H1 (cell line): ENCODE measurements around the gene EXTL2. TPM values are rescaled to one million over a fixed set of nuclear protein-coding genes. Genes with fewer than 3 reads are reported as not detected.

Experiments used
- CTCF ChIA-PET: fragments of 300-600 bp; sonication (Branson Sonifier 250); formaldehyde crosslinking; loops from one replicate; lab custom pipeline; 2021; ENCODE audit not compliant: partially characterized antibody; lab: Charles Lee
- POLR2A ChIA-PET: fragments of 300-600 bp; sonication (Branson Sonifier 250); formaldehyde crosslinking; loops from one replicate; lab custom pipeline; 2021; ENCODE audit warnings: inconsistent platforms; ENCODE audit not compliant: partially characterized antibody; lab: Charles Lee
- DNase-seq, 2 experiments: peaks; one replicate each; pipeline versions ENCODE4 v3.0.0 to v3.0.0-alpha.2; 2010 to 2022; ENCODE audit warnings: low spot score in 2 of 2, low read depth in 1 of 2, mixed read lengths in 1 of 2
- FAIRE-seq: peaks from 2 replicates; lab custom pipeline; 2011; peaks lifted over from hg19 to GRCh38; lab: Jason Lieb, UNC
- H2AFZ ChIP-seq: 2 replicates; pipeline ENCODE4 v1.8.1; 2012; ENCODE audit warnings: low read length, inconsistent platforms
- H2AK5ac ChIP-seq: 2 replicates; pipeline ENCODE4 v1.6.1; 2013; ENCODE audit warnings: low read depth, low read length
- H2BK120ac ChIP-seq: replicated peaks from 2 replicates; pipeline ENCODE3; 2013; ENCODE audit warnings: low read depth, low read length, inconsistent platforms
- H2BK12ac ChIP-seq: 2 replicates; pipeline ENCODE4 v1.6.1; 2013; ENCODE audit warnings: low read depth, low read length
- H2BK15ac ChIP-seq: 2 replicates; pipeline ENCODE4 v1.6.1; 2013; ENCODE audit warnings: low read length
- H2BK20ac ChIP-seq: 2 replicates; pipeline ENCODE4 v1.6.1; 2013; ENCODE audit warnings: low read length
- H2BK5ac ChIP-seq: 2 replicates; pipeline ENCODE4 v1.6.1; 2013; ENCODE audit warnings: low read depth, low read length
- H3K14ac ChIP-seq: 2 replicates; pipeline ENCODE4 v1.6.1; 2013; ENCODE audit warnings: inconsistent platforms; ENCODE audit not compliant: insufficient read length
- H3K18ac ChIP-seq: 2 replicates; pipeline ENCODE4 v1.6.1; 2013; ENCODE audit warnings: low read length; ENCODE audit errors: extremely low read depth
- H3K23ac ChIP-seq: 2 replicates; pipeline ENCODE4 v1.6.1; 2013; ENCODE audit warnings: inconsistent platforms; ENCODE audit not compliant: insufficient read length
- H3K23me2 ChIP-seq: 2 replicates; pipeline ENCODE4 v1.6.1; 2013; ENCODE audit warnings: low read depth, low read length
- H3K27ac ChIP-seq: 2 replicates; pipeline ENCODE4 v1.6.1; 2011; ENCODE audit warnings: low read depth, low read length, inconsistent platforms
- H3K27me3 ChIP-seq, 4 experiments: replicated peaks in 1 of 4; 1 replicate in 1 of 4; 2 replicates in 3 of 4; pipeline versions ENCODE4 v1.6.1 to v1.8.1; 2011 to 2013; ENCODE audit warnings: low read length in 3 of 4, mild to moderate bottlenecking in 3 of 4, inconsistent platforms in 2 of 4, mixed read lengths in 2 of 4, moderate library complexity in 1 of 4; ENCODE audit not compliant: control insufficient read depth in 3 of 4, insufficient read depth in 3 of 4; ENCODE audit errors: extremely low read depth in 1 of 4
- H3K36me3 ChIP-seq, 4 experiments: 2 replicates each; pipeline versions ENCODE4 v1.6.1 to v1.8.1; 2011 to 2013; ENCODE audit warnings: mild to moderate bottlenecking in 4 of 4, low read length in 3 of 4, moderate library complexity in 2 of 4, control low read depth in 1 of 4, inconsistent platforms in 1 of 4; ENCODE audit not compliant: insufficient read depth in 4 of 4, control insufficient read depth in 2 of 4
- H3K4ac ChIP-seq: replicated peaks from 2 replicates; pipeline ENCODE3; 2013; ENCODE audit warnings: low read length, low read depth, mixed read lengths, inconsistent platforms; ENCODE audit not compliant: insufficient read length
- H3K4me1 ChIP-seq, 4 experiments: replicated peaks in 1 of 4; 1 replicate in 1 of 4; 2 replicates in 3 of 4; pipeline versions ENCODE4 v1.6.1 to v1.8.1; 2011 to 2013; ENCODE audit warnings: low read length in 3 of 4, inconsistent platforms in 2 of 4, mixed read lengths in 1 of 4; ENCODE audit not compliant: insufficient read depth in 4 of 4, control insufficient read depth in 3 of 4
- H3K4me2 ChIP-seq, 2 experiments: 2 replicates each; pipeline versions ENCODE4 v1.6.1 to v1.8.1; 2011 to 2013; ENCODE audit warnings: low read depth in 2 of 2, low read length in 2 of 2, control low read depth in 1 of 2, inconsistent platforms in 1 of 2, mild to moderate bottlenecking in 1 of 2; ENCODE audit not compliant: insufficient read depth in 1 of 2
- H3K4me3 ChIP-seq, 4 experiments: fragments of 200-600, 300-600 bp in 1 of 4; sonication (generic), shearing (Covaris generic), sonication (Bioruptor Twin) in 1 of 4; 2 replicates each; pipeline versions ENCODE4 v1.5.1 to v1.8.1; 2011 to 2016; ENCODE audit warnings: low read length in 4 of 4, low read depth in 3 of 4, control low read depth in 2 of 4, inconsistent platforms in 2 of 4, mild to moderate bottlenecking in 2 of 4, mixed read lengths in 1 of 4, moderate library complexity in 1 of 4; ENCODE audit not compliant: insufficient read depth in 2 of 4; ENCODE audit errors: extremely low read depth in 1 of 4
- H3K56ac ChIP-seq: replicated peaks from 2 replicates; pipeline ENCODE3; 2013; ENCODE audit warnings: low read depth, mild to moderate bottlenecking, mixed read lengths, low read length, inconsistent platforms; ENCODE audit not compliant: insufficient read length
- H3K79me1 ChIP-seq: 2 replicates; pipeline ENCODE4 v1.6.1; 2013; ENCODE audit warnings: low read depth, low read length, control low read depth
- H3K79me2 ChIP-seq, 2 experiments: 2 replicates each; pipeline versions ENCODE4 v1.6.1 to v1.8.1; 2012 to 2013; ENCODE audit warnings: low read length in 2 of 2, mild to moderate bottlenecking in 2 of 2, inconsistent platforms in 1 of 2; ENCODE audit not compliant: insufficient read depth in 2 of 2, control insufficient read depth in 1 of 2
- H3K9ac ChIP-seq, 4 experiments: replicated peaks in 1 of 4; 1 replicate in 1 of 4; 2 replicates in 3 of 4; pipeline versions ENCODE4 v1.6.1 to v1.8.1; 2011 to 2013; ENCODE audit warnings: low read depth in 3 of 4, low read length in 3 of 4, control low read depth in 2 of 4, mild to moderate bottlenecking in 2 of 4, moderate library complexity in 2 of 4, inconsistent platforms in 1 of 4; ENCODE audit errors: extremely low read depth in 1 of 4
- H3K9me3 ChIP-seq, 2 experiments: 2 replicates each; pipeline versions ENCODE4 v1.6.1 to v1.8.1; 2012 to 2013; ENCODE audit warnings: mild to moderate bottlenecking in 2 of 2, moderate library complexity in 2 of 2, control low read depth in 1 of 2, inconsistent platforms in 1 of 2, low read depth in 1 of 2, low read length in 1 of 2, mixed read lengths in 1 of 2; ENCODE audit not compliant: insufficient read depth in 2 of 2
- H4K20me1 ChIP-seq, 2 experiments: replicated peaks in 1 of 2; 2 replicates each; pipeline versions ENCODE3 to v1.8.1; 2011 to 2013; ENCODE audit warnings: inconsistent platforms in 2 of 2, low read length in 2 of 2, mild to moderate bottlenecking in 1 of 2; ENCODE audit not compliant: insufficient read depth in 2 of 2, control insufficient read depth in 1 of 2
- H4K5ac ChIP-seq: 2 replicates; pipeline ENCODE4 v1.6.1; 2013; ENCODE audit warnings: low read length, low read depth, mixed read lengths, inconsistent platforms; ENCODE audit not compliant: insufficient read length
- H4K8ac ChIP-seq: 2 replicates; pipeline ENCODE4 v1.8.0; 2013; ENCODE audit warnings: mild to moderate bottlenecking, moderate library complexity, low read length, inconsistent platforms; ENCODE audit not compliant: insufficient read depth; ENCODE audit errors: extremely low read depth
- H4K91ac ChIP-seq: replicated peaks from 2 replicates; pipeline ENCODE3; 2013; ENCODE audit warnings: low read length, mixed read lengths, inconsistent platforms; ENCODE audit not compliant: insufficient read length
- CHD2 ChIP-seq: IDR thresholded peaks from 2 replicates; pipeline ENCODE4 v1.6.1; 2012; ENCODE audit warnings: low read length, improper control_type of control experiment
- CTCF ChIP-seq, 3 experiments: IDR thresholded peaks; 1 replicate in 2 of 3; 2 replicates in 1 of 3; pipeline versions ENCODE4 v1.5.1 to v1.6.1; 2011; ENCODE audit warnings: low read length in 3 of 3, mild to moderate bottlenecking in 3 of 3, inconsistent platforms in 2 of 3, low read depth in 1 of 3, moderate library complexity in 1 of 3; ENCODE audit not compliant: insufficient read depth in 1 of 3; ENCODE audit errors: control extremely low read depth in 1 of 3
- EGR1 ChIP-seq: IDR thresholded peaks from 2 replicates; pipeline ENCODE4 v1.6.1; 2011; ENCODE audit warnings: low read depth, low read length, borderline replicate concordance
- EP300 ChIP-seq, 2 experiments: IDR thresholded peaks; 1 replicate in 1 of 2; 2 replicates in 1 of 2; pipeline ENCODE4 v1.6.1; 2011 to 2012; ENCODE audit warnings: low read depth in 2 of 2, low read length in 2 of 2, mild to moderate bottlenecking in 2 of 2, borderline replicate concordance in 1 of 2, inconsistent platforms in 1 of 2, moderate library complexity in 1 of 2
- GABPA ChIP-seq: IDR thresholded peaks from 2 replicates; pipeline ENCODE4 v1.6.1; 2011; ENCODE audit warnings: mild to moderate bottlenecking, low read length, moderate library complexity, borderline replicate concordance; ENCODE audit not compliant: insufficient read depth
- GTF2F1 ChIP-seq: IDR thresholded peaks from 2 replicates; pipeline ENCODE4 v1.6.1; 2012; ENCODE audit warnings: low read depth, low read length, improper control_type of control experiment, borderline replicate concordance
- HDAC2 ChIP-seq, 2 experiments: fragments of 300-600 bp in 1 of 2; sonication (generic) in 1 of 2; IDR thresholded peaks; 2 replicates each; pipeline ENCODE4 v1.6.1; 2011 to 2012; ENCODE audit warnings: low read depth in 2 of 2, low read length in 2 of 2, mild to moderate bottlenecking in 2 of 2, moderate library complexity in 2 of 2, borderline replicate concordance in 1 of 2, inconsistent platforms in 1 of 2
- NRF1 ChIP-seq: IDR thresholded peaks from 2 replicates; pipeline ENCODE4 v1.6.1; 2011; ENCODE audit warnings: mild to moderate bottlenecking, low read depth, low read length, improper control_type of control experiment
- POLR2AphosphoS5 ChIP-seq: IDR thresholded peaks from 2 replicates; pipeline ENCODE4 v1.6.1; 2011; ENCODE audit warnings: low read depth, low read length
- RBBP5 ChIP-seq: IDR thresholded peaks from 2 replicates; pipeline ENCODE4 v1.7.1; 2012; ENCODE audit warnings: low read depth, mild to moderate bottlenecking, inconsistent platforms, low read length, moderate library complexity, borderline replicate concordance
- SIRT6 ChIP-seq: IDR thresholded peaks from one replicate; pipeline ENCODE4 v1.7.1; 2012; ENCODE audit warnings: low read length, inconsistent platforms
- TBP ChIP-seq: IDR thresholded peaks from 2 replicates; pipeline ENCODE4 v1.6.1; 2011; ENCODE audit warnings: low read depth, low read length, improper control_type of control experiment
- YY1 ChIP-seq: IDR thresholded peaks from 2 replicates; pipeline ENCODE4 v1.6.1; 2011; ENCODE audit warnings: low read depth, mild to moderate bottlenecking, low read length
- polyA plus RNA-seq, 7 experiments: library from polyadenylated mRNA; depleted of rRNA in 3 of 7; stranded (reverse) in 5 of 7; unstranded in 2 of 7; fragments of >200 nt in 5 of 7; fragments of 200-250 nt in 2 of 7; gene quantifications; 1 replicate in 5 of 7; 2 replicates in 1 of 7; 4 replicates in 1 of 7; pipeline versions ENCODE4 v1.2.1 to v1.2.3, GENCODE V29; 2011 to 2013; ENCODE audit warnings: missing spikeins in 2 of 7, mixed read lengths in 2 of 7
- total RNA-seq: library from RNA; stranded (reverse); fragmentation: NEBNext Ultra II Directional; extraction: Animal tissue kit (Norgen Biotek cat#: 25700); gene quantifications from 2 replicates; pipeline ENCODE4 v1.2.1, GENCODE V29; 2021

The EXTL2 gene
- total and polyA plus RNA-seq, 2 of the 8 experiments (the other 6 are each of a cell fraction or from before 2014, with no cell fraction given) = 27.1 to 54.7 TPM

- H4K20me1 ChIP-seq = no peaks in the 10 kb centered on the region
- CTCF ChIA-PET = interaction anchor here (1.2 kb wide), 1 partner anchor 10 kb away, joined by 4 read pairs; no protein-coding TSS in a partner anchor
- TF ChIP-seq CHD2 (no peak), NRF1 (no peak), TBP (no peak), EP300 (IDR thresholded peaks at IDR 0.05; ENCODE audit: borderline replicate concordance in 1 of 2, low read depth in 2 of 2, low read length in 2 of 2) (no peak), EGR1 (no peak), RBBP5 (no peak), GABPA (no peak), CTCF (IDR thresholded peaks at IDR 0.05; ENCODE audit: control extremely low read depth in 1 of 3, insufficient read depth in 1 of 3, low read depth in 1 of 3, low read length in 3 of 3) (no peak), GTF2F1 (no peak), HDAC2 (IDR thresholded peaks at IDR 0.05; ENCODE audit: borderline replicate concordance in 1 of 2, low read depth in 2 of 2, low read length in 2 of 2) (no peak), SIRT6 (no peak), YY1 (no peak), POLR2AphosphoS5 (no peak)
Observed at GRCh38 chr1:100930494-100930893, 35.9 kb upstream of the EXTL2 start.

More at GRCh38 chr1:100930494-100930893, 35.9 kb upstream of the EXTL2 start:
- Histone ChIP-seq H3K4me2 (no peak overlapping the region), H3K18ac (no peak overlapping the region), H3K36me3 (peaks cover 0 to 11% (median 1%) of the 10 kb centered on the region in 4 experiments; a peak in 3 of 8 replicates), H2BK5ac (no peak overlapping the region), H3K27ac (no peak overlapping the region), H2BK20ac (no peak overlapping the region), H3K4me1 (no peaks in the 10 kb centered on the region), H3K9me3 (no peaks in the 10 kb centered on the region), H3K9ac (no peak overlapping the region), H2BK120ac (no peak overlapping the region), H2BK15ac (no peak overlapping the region), H3K79me2 (no peaks in the 10 kb centered on the region), H3K23me2 (no peaks in the 10 kb centered on the region), H4K91ac (no peak overlapping the region), H3K23ac (no peak overlapping the region), H3K79me1 (no peaks in the 10 kb centered on the region; the same call in 1 of the 2 replicates), H3K4me3 (no peak overlapping the region), H3K56ac (no peak overlapping the region), H3K4ac (no peak overlapping the region), H4K8ac (no peak overlapping the region), H4K5ac (no peak overlapping the region), H2BK12ac (no peak overlapping the region), H2AK5ac (no peak overlapping the region), H3K14ac (no peak overlapping the region), H2AFZ (no peak overlapping the region), H3K27me3 (no peaks in the 10 kb centered on the region)
- FAIRE-seq = no peak
- POLR2A ChIA-PET = interaction anchor here (0.6 kb wide), 1 partner anchor 20 kb away, joined by 3 read pairs; no protein-coding TSS in a partner anchor
- DNase-seq = no peak
